HCT116 (cell line): ENCODE measurements around the gene MFSD1.

ENCODE experiments used
- EZH2 ChIP-seq: fragments of 200-600 bp; sonication (generic); IDR thresholded peaks from 2 replicates; pipeline ENCODE4 v1.6.1; 2017; ENCODE audit warnings: antibody characterized with exemption, mixed run types
- POLR2A ChIP-seq: IDR thresholded peaks from 2 replicates; pipeline ENCODE4 v1.7.0; 2011; ENCODE audit warnings: borderline replicate concordance; ENCODE audit not compliant: insufficient read depth, insufficient read length; ENCODE audit errors: extremely low read depth
- POLR2AphosphoS5 ChIP-seq: IDR thresholded peaks from 2 replicates; pipeline ENCODE4 v1.6.1; 2011; ENCODE audit warnings: mild to moderate bottlenecking, low read depth, low read length, moderate library complexity
- SIN3A ChIP-seq: IDR thresholded peaks from 2 replicates; pipeline ENCODE4 v1.6.1; 2012; ENCODE audit warnings: low read depth
- TCF7L2 ChIP-seq: IDR thresholded peaks from 2 replicates; pipeline ENCODE4 v1.7.0; 2011; ENCODE audit warnings: borderline replicate concordance, inconsistent platforms; ENCODE audit not compliant: insufficient read depth, insufficient read length; ENCODE audit errors: extremely low read depth
- YY1 ChIP-seq: IDR thresholded peaks from 2 replicates; pipeline ENCODE4 v1.6.1; 2011; ENCODE audit warnings: low read length, low read depth, moderate library complexity, mild to moderate bottlenecking; ENCODE audit not compliant: insufficient replicate concordance; ENCODE audit errors: extremely low read depth
- ZNF274 ChIP-seq: fragments of 200-500 bp; sonication (Bioruptor generic); IDR thresholded peaks from 2 replicates; pipeline ENCODE4 v1.6.1; 2014; ENCODE audit warnings: mild to moderate bottlenecking, low read depth, low read length, inconsistent platforms
- TF ChIP-seq, protein P1 (sequence below), 3 experiments: fragments of 200-600 bp in 1 of 3; sonication (generic) in 1 of 3; IDR thresholded peaks in 2 of 3; conservative IDR thresholded peaks in 1 of 3; 2 replicates each; pipeline ENCODE4 v1.5.1; 2012 to 2017; ENCODE audit warnings: low read depth in 2 of 3, low read length in 2 of 3, antibody characterized with exemption in 1 of 3, borderline replicate concordance in 1 of 3, control low read depth in 1 of 3, mild to moderate bottlenecking in 1 of 3, mixed read lengths in 1 of 3, mixed run types in 1 of 3, moderate library complexity in 1 of 3; ENCODE audit not compliant: insufficient read depth in 1 of 3
- TF ChIP-seq, protein P2 (sequence below): IDR thresholded peaks from 2 replicates; pipeline ENCODE4 v1.6.1; 2011; ENCODE audit warnings: mild to moderate bottlenecking, low read length, moderate library complexity; ENCODE audit not compliant: insufficient replicate concordance; ENCODE audit errors: extremely low read depth
- TF ChIP-seq, protein P3 (sequence below): IDR thresholded peaks from 2 replicates; pipeline ENCODE4 v1.6.1; 2012; ENCODE audit warnings: low read depth

DNA sequence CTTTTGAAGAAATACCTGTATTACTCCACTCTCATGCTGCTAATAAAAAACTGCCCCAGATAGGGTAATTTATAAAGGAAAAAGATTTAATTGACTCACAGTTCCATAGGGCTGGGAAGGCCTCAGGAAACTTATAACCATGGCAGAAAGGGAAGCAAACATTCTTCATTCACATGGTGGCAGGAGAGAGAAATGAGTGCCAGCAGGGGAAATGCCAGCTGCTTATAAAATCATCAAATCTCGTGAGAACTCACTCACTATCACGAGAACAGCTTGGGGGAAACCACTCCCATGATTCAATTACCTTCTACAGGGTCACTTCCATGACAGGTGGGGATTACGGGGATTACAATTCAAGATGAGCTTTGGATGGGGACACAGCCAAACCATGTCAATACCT, 18.7 kb downstream of the MFSD1 start:
- TF ChIP-seq EZH2 (no peak), TCF7L2 (no peak), POLR2A (no peak), SIN3A (no peak), YY1 (no peak), POLR2AphosphoS5 (no peak), ZNF274 (no peak)
- TF ChIP-seq, protein P1, sequence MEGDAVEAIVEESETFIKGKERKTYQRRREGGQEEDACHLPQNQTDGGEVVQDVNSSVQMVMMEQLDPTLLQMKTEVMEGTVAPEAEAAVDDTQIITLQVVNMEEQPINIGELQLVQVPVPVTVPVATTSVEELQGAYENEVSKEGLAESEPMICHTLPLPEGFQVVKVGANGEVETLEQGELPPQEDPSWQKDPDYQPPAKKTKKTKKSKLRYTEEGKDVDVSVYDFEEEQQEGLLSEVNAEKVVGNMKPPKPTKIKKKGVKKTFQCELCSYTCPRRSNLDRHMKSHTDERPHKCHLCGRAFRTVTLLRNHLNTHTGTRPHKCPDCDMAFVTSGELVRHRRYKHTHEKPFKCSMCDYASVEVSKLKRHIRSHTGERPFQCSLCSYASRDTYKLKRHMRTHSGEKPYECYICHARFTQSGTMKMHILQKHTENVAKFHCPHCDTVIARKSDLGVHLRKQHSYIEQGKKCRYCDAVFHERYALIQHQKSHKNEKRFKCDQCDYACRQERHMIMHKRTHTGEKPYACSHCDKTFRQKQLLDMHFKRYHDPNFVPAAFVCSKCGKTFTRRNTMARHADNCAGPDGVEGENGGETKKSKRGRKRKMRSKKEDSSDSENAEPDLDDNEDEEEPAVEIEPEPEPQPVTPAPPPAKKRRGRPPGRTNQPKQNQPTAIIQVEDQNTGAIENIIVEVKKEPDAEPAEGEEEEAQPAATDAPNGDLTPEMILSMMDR (IDR thresholded peaks at IDR 0.05 in 2 of 3, conservative IDR thresholded peaks at IDR 0.05 in 1 of 3; ENCODE audit: borderline replicate concordance in 1 of 3, insufficient read depth in 1 of 3, low read depth in 2 of 3, low read length in 2 of 3), result no peak
- TF ChIP-seq, protein P2, sequence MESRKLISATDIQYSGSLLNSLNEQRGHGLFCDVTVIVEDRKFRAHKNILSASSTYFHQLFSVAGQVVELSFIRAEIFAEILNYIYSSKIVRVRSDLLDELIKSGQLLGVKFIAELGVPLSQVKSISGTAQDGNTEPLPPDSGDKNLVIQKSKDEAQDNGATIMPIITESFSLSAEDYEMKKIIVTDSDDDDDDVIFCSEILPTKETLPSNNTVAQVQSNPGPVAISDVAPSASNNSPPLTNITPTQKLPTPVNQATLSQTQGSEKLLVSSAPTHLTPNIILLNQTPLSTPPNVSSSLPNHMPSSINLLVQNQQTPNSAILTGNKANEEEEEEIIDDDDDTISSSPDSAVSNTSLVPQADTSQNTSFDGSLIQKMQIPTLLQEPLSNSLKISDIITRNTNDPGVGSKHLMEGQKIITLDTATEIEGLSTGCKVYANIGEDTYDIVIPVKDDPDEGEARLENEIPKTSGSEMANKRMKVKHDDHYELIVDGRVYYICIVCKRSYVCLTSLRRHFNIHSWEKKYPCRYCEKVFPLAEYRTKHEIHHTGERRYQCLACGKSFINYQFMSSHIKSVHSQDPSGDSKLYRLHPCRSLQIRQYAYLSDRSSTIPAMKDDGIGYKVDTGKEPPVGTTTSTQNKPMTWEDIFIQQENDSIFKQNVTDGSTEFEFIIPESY, result no peak
- TF ChIP-seq, protein P3, sequence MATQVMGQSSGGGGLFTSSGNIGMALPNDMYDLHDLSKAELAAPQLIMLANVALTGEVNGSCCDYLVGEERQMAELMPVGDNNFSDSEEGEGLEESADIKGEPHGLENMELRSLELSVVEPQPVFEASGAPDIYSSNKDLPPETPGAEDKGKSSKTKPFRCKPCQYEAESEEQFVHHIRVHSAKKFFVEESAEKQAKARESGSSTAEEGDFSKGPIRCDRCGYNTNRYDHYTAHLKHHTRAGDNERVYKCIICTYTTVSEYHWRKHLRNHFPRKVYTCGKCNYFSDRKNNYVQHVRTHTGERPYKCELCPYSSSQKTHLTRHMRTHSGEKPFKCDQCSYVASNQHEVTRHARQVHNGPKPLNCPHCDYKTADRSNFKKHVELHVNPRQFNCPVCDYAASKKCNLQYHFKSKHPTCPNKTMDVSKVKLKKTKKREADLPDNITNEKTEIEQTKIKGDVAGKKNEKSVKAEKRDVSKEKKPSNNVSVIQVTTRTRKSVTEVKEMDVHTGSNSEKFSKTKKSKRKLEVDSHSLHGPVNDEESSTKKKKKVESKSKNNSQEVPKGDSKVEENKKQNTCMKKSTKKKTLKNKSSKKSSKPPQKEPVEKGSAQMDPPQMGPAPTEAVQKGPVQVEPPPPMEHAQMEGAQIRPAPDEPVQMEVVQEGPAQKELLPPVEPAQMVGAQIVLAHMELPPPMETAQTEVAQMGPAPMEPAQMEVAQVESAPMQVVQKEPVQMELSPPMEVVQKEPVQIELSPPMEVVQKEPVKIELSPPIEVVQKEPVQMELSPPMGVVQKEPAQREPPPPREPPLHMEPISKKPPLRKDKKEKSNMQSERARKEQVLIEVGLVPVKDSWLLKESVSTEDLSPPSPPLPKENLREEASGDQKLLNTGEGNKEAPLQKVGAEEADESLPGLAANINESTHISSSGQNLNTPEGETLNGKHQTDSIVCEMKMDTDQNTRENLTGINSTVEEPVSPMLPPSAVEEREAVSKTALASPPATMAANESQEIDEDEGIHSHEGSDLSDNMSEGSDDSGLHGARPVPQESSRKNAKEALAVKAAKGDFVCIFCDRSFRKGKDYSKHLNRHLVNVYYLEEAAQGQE, result no peak
